ENCODE measurements around the gene KRTAP10-1. TPM values are rescaled to one million over a fixed set of nuclear protein-coding genes. Genes with fewer than 3 reads are reported as not detected.

The KRTAP10-1 gene
- total RNA-seq, 1 experiment from 2014 or later, result not detected

- Histone ChIP-seq H3K4me3 (no peak overlapping the region), H3K27ac (no peak overlapping the region), H3K4me1 (no peaks in the 10 kb centered on the region), H3K9me3 (replicated peaks) (peaks cover 10% of the 10 kb centered on the region), H3K27me3 (no peaks in the 10 kb centered on the region), H3K36me3 (no peaks in the 10 kb centered on the region; the same call in 1 of the 2 replicates)
- DNase-seq, result no peak
These were observed 4.6 kb upstream of the KRTAP10-1 start for GRCh38 chr21:44544566-44544965.

GRCh38 chr21:44542716-44543115 lies 2.7 kb upstream of the KRTAP10-1 start:
- Histone ChIP-seq H3K9me3 (replicated peaks) (peaks cover 10% of the 10 kb centered on the region), H3K27me3 (no peaks in the 10 kb centered on the region)

GRCh38 chr21:44540741-44541288 lies 820 bp upstream of the KRTAP10-1 start:
- no peaks in the 10 kb centered on the region for H3K27me3 ChIP-seq
- H3K4me3 ChIP-seq, result no peak overlapping the region
- H3K36me3 ChIP-seq, result no peaks in the 10 kb centered on the region; the same call in 1 of the 2 replicates
- DNase-seq, result no peak
- no peaks in the 10 kb centered on the region for H3K4me1 ChIP-seq
- peaks cover 7% of the 10 kb centered on the region; the same call in 1 of the 2 replicates for H3K9me3 ChIP-seq (replicated peaks)
- H3K27ac ChIP-seq, result no peak overlapping the region

More at GRCh38 chr21:44542716-44543115, 2.7 kb upstream of the KRTAP10-1 start:
- no peak overlapping the region for H3K4me3 ChIP-seq
- H3K36me3 ChIP-seq, result no peaks in the 10 kb centered on the region; the same call in 1 of the 2 replicates
- H3K4me1 ChIP-seq, result no peaks in the 10 kb centered on the region
- no peak overlapping the region for H3K27ac ChIP-seq
- DNase-seq, result no peak

- H3K4me3 ChIP-seq, result no peak overlapping the region
- DNase-seq, result no peak
- H3K27me3 ChIP-seq, result no peaks in the 10 kb centered on the region
- H3K4me1 ChIP-seq, result no peaks in the 10 kb centered on the region
- no peaks in the 10 kb centered on the region; the same call in 1 of the 2 replicates for H3K36me3 ChIP-seq
- peaks cover 7% of the 10 kb centered on the region; the same call in 1 of the 2 replicates for H3K9me3 ChIP-seq (replicated peaks)
- H3K27ac ChIP-seq, result no peak overlapping the region
These were observed 949 bp downstream of the KRTAP10-1 start for GRCh38 chr21:44539046-44539445.

GRCh38 chr21:44537930-44538911 lies 1.8 kb downstream of the KRTAP10-1 start:
- Histone ChIP-seq H3K4me1 (no peaks in the 10 kb centered on the region), H3K36me3 (no peaks in the 10 kb centered on the region), H3K4me3 (no peak overlapping the region), H3K27me3 (no peaks in the 10 kb centered on the region), H3K27ac (no peak overlapping the region), H3K9me3 (replicated peaks) (peaks cover 5% of the 10 kb centered on the region; the same call in 1 of the 2 replicates)
- no peak for DNase-seq

- no peak overlapping the region for H3K27ac ChIP-seq
- H3K9me3 ChIP-seq (replicated peaks), result no peaks in the 10 kb centered on the region
- no peaks in the 10 kb centered on the region for H3K36me3 ChIP-seq
- H3K4me3 ChIP-seq, result no peak overlapping the region
- no peaks in the 10 kb centered on the region for H3K27me3 ChIP-seq
- no peaks in the 10 kb centered on the region for H3K4me1 ChIP-seq
- DNase-seq, result no peak
These were observed 4.0 kb downstream of the KRTAP10-1 start for GRCh38 chr21:44535963-44536362.

DNA sequence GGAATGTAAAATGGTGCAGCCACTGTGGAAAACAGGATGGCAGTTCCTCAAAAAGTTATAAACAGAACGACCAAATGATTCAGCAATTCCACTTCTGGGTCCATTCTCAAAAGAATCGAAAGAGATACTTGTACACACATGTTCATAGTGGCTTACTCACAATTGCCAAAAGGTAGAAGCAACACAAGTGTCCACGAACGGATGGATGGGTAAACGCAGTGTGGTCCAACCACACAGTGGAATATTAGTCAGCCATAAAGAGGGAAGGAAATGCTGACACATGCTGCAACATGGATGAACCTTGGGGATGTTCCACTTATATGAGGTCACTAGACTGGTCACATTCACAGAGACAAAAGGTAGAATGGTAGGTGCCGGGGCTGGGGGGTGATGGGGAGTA lies 5.3 kb downstream of the KRTAP10-1 start:
- Histone ChIP-seq H3K27me3 (no peaks in the 10 kb centered on the region), H3K36me3 (no peaks in the 10 kb centered on the region), H3K4me3 (no peak overlapping the region), H3K27ac (no peak overlapping the region), H3K9me3 (replicated peaks) (no peaks in the 10 kb centered on the region), H3K4me1 (no peaks in the 10 kb centered on the region)
- DNase-seq, result no peak

DNA sequence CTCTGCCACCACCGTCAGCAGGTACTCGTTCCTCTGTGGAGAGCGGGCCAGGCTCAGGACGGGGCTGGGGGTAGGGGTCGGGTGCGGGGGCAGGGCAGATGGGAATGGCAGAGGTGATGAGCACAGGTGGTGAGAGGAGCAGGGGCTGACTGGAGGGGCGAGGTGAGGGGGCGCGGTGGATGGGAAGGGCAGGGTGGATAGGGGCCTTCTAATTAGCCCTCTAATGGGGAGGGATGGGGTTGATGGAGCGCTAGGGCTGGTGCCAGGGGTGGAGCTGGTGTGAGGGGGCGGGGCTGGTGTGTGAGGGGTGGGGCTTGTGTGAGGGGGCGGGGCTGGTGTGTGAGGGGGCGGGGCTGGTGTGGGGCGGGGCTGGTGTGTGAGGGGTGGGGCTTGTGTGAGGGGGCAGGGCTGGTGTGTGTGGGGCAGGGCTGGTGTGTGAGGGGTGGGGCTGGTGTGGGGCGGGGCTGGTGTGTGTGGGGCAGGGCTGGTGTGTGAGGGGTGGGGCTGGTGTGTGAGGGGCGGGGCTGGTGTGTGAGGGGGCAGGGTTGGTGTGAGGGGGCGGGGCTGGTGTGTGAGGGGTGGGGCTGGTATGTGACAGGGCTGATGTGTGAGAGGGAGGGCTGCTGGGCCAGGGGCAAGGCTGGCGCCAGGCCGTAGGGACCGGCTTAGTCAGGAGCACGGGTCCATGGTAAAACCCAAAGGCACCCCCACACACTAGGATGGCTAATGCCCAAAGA lies 5.9 kb downstream of the KRTAP10-1 start:
- Histone ChIP-seq H3K27me3 (no peaks in the 10 kb centered on the region), H3K4me1 (no peaks in the 10 kb centered on the region), H3K27ac (no peak overlapping the region), H3K4me3 (no peak overlapping the region), H3K36me3 (no peaks in the 10 kb centered on the region), H3K9me3 (replicated peaks) (no peaks in the 10 kb centered on the region)
- DNase-seq, result no peak

GRCh38 chr21:44533121-44533890 lies 6.7 kb downstream of the KRTAP10-1 start:
- no peak for DNase-seq
- no peak overlapping the region for H3K4me3 ChIP-seq
- no peaks in the 10 kb centered on the region for H3K27me3 ChIP-seq

DNA sequence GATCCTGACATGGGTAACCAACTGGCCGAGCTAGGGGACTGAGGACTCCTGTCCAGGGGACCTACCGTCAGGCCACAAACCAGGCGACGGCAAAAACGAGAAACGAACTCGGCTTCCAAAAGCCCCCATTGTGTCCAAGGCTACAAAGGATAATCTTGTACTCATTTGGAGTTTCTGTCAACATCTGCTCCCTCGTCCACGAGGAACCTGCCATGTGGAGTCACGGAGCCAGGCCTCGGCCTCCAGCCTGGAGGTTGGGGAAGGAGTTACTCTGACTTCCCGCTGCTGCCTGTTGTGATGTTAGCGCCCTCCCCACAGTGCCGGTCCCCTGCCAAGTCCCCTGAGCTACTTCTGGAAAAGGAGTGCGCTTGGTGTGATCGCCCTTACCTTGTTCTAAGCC lies 7.3 kb downstream of the KRTAP10-1 start:
- H3K4me1 ChIP-seq, result no peaks in the 10 kb centered on the region

More at GRCh38 chr21:44533121-44533890, 6.7 kb downstream of the KRTAP10-1 start:
- H3K4me1 ChIP-seq, result no peaks in the 10 kb centered on the region
- no peaks in the 10 kb centered on the region for H3K36me3 ChIP-seq
- no peaks in the 10 kb centered on the region for H3K9me3 ChIP-seq (replicated peaks)
- no peak overlapping the region for H3K27ac ChIP-seq

DNA sequence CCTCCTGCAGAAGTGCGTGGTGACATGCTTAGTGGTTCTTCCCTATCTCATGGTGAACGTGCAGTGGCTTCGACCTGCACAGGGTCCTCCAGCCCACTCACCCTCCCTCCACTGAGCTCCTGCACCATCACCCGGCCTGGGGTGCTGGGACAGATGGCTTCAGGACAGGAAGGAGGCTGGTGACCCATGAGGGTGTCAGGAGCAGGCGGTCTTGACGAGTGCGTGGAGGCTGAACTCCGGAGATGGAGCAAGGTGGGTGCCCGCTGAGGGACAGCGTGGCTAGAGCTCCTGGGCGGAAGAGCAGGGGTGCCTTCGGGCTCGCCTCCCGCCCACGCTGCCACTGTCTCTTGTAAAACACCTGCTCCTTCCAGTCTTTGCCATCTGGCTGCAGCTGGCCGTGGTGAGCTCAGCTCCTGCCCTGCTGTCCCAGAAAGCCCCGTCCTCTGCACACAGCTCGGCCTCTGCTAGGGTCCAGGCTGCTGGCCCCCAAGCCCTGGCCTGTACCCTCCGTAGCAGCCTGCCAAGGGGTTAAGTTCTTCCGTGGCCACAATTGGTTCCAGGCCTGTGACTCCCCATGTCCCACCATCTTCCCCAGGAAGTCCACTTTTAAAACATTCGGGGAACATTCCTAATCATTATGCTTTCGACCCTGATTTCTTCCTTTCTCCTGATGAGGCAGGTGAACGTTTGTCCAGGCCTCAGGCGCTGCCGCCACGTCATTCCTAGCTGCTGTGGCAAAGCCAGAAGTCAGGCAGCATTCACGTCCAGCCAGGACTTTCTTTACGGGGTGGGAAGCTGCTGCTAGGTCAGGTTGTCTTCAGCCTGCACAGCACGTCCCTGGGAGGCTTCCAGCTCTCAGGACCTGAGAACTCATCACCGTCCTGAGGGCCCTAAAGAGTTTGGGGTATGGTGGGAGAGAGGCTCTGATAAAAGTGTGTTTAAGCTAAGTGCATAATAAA lies 8.1 kb downstream of the KRTAP10-1 start:
- peak; percentile 3 to 39 for DNase-seq
- H3K9me3 ChIP-seq (replicated peaks), result no peaks in the 10 kb centered on the region
- H3K27me3 ChIP-seq, result no peaks in the 10 kb centered on the region
- no peak overlapping the region for H3K4me3 ChIP-seq
- no peaks in the 10 kb centered on the region for H3K4me1 ChIP-seq
- H3K36me3 ChIP-seq, result no peaks in the 10 kb centered on the region
- no peak overlapping the region for H3K27ac ChIP-seq

More for the DNA sequence above, 7.3 kb downstream of the KRTAP10-1 start:
- H3K9me3 ChIP-seq (replicated peaks), result no peaks in the 10 kb centered on the region
- H3K4me3 ChIP-seq, result no peak overlapping the region
- no peak overlapping the region for H3K27ac ChIP-seq
- no peak for DNase-seq
- H3K27me3 ChIP-seq, result no peaks in the 10 kb centered on the region
- no peaks in the 10 kb centered on the region for H3K36me3 ChIP-seq

DNA sequence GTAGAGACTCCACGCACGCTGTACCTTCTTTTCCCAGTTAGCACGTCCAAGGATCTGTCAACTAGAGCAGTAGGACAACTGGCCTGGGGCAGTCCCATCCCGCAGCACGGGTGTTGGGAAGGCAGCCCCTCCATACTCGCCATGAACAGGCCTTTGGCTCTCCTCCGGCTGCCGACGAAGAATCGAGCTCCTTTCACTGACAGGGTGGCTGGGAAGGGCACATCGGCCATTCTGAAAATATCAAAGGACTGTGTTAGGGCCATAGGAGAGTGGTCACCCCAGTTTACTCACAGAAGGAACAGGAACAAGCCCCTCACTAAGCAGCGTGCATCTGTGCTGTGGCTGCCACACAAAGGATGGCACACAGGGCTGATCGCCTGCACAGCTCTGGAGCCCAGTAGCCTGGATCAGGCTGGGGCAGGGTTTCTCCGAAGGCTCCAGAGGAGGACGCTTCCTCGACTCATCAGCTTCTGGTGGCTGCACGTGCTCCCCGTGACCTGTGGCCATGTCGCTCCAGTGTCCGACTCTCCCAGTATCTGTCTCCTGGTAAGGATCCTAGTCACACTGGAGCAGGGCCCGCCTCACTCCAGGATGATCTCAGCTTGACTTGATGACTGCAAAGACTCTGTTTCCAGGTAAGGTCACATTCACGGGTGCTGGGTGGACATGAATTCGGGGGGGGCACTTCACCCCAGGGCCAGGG lies 8.9 kb downstream of the KRTAP10-1 start:
- peak in 1 of 2 experiments; percentile 0 for DNase-seq
- Histone ChIP-seq H3K9me3 (replicated peaks) (no peaks in the 10 kb centered on the region), H3K36me3 (no peaks in the 10 kb centered on the region), H3K4me1 (no peaks in the 10 kb centered on the region), H3K27me3 (no peaks in the 10 kb centered on the region), H3K27ac (no peak overlapping the region), H3K4me3 (no peak overlapping the region)
